ENCODE results near the gene FGD1. TPM values are rescaled to one million over a fixed set of nuclear protein-coding genes. Genes with fewer than 3 reads are reported as not detected.

Gene FGD1
- total and polyA plus RNA-seq, 2 of the 8 experiments (the other 6 are each of a cell fraction or from before 2014, with no cell fraction given) = 6.8 to 34.9 TPM

GRCh38 chrX:54494166-54494988 is 1.7 kb downstream of the FGD1 start:
- Histone ChIP-seq H3K56ac (replicated peaks; ENCODE audit: insufficient read length, low read depth, low read length) (no peak overlapping the region), H3K9me3 (ENCODE audit: insufficient read depth in 2 of 2, low read depth in 1 of 2, low read length in 1 of 2) (no peaks in the 10 kb centered on the region), H3K23ac (ENCODE audit: insufficient read length) (no peak overlapping the region), H3K18ac (ENCODE audit: extremely low read depth, low read length) (no peak overlapping the region; the same call in none of the 2 replicates), H3K27me3 (replicated peaks in 1 of 4; ENCODE audit: control insufficient read depth in 3 of 4, extremely low read depth in 1 of 4, insufficient read depth in 3 of 4, low read length in 3 of 4) (no peaks in the 10 kb centered on the region), H2BK120ac (replicated peaks; ENCODE audit: low read depth, low read length) (no peak overlapping the region), H3K79me2 (ENCODE audit: control insufficient read depth in 1 of 2, insufficient read depth in 2 of 2, low read length in 2 of 2) (peaks cover 2 to 55% of the 10 kb centered on the region in 2 experiments; a peak in 2 of 4 replicates), H2BK12ac (ENCODE audit: low read depth, low read length) (peak overlapping the region; percentile 50; the same call in 1 of the 2 replicates), H2AK5ac (ENCODE audit: low read depth, low read length) (no peak overlapping the region), H3K27ac (ENCODE audit: low read depth, low read length) (no peak overlapping the region), H3K4me2 (ENCODE audit: insufficient read depth in 1 of 2, low read depth in 2 of 2, low read length in 2 of 2) (peak overlapping the region; percentile 70 to 97), H4K8ac (ENCODE audit: extremely low read depth, insufficient read depth, low read length) (no peak overlapping the region), H3K79me1 (ENCODE audit: low read depth, low read length) (no peaks in the 10 kb centered on the region; the same call in 1 of the 2 replicates), H2BK5ac (ENCODE audit: low read depth, low read length) (no peak overlapping the region), H4K20me1 (replicated peaks in 1 of 2; ENCODE audit: control insufficient read depth in 1 of 2, insufficient read depth in 2 of 2, low read length in 2 of 2) (peaks cover 0 to 2% of the 10 kb centered on the region in 2 experiments), H3K36me3 (ENCODE audit: control insufficient read depth in 2 of 4, insufficient read depth in 4 of 4, low read length in 3 of 4) (no peaks in the 10 kb centered on the region), H2BK20ac (ENCODE audit: low read length) (no peak overlapping the region), H3K9ac (replicated peaks in 1 of 4; ENCODE audit: extremely low read depth in 1 of 4, low read depth in 3 of 4, low read length in 3 of 4) (peak overlapping the region; percentile 41 to 62 (median 44); a peak in 4 of 7 replicates), H2AFZ (ENCODE audit: low read length) (no peak overlapping the region), H2BK15ac (ENCODE audit: low read length) (0 out of 2 replicates have a peak overlapping the region, but pooled peaks have one; percentile 29), H3K14ac (ENCODE audit: insufficient read length) (no peak overlapping the region), H3K4me1 (replicated peaks in 1 of 4; ENCODE audit: control insufficient read depth in 3 of 4, insufficient read depth in 4 of 4, low read length in 3 of 4) (peaks cover 0 to 9% (median 7%) of the 10 kb centered on the region in 4 experiments; a peak in 3 of 7 replicates), H3K4me3 (ENCODE audit: extremely low read depth in 1 of 4, insufficient read depth in 2 of 4, low read depth in 3 of 4, low read length in 4 of 4) (peak overlapping the region; percentile 62 to 87 (median 72)), H3K23me2 (ENCODE audit: low read depth, low read length) (no peaks in the 10 kb centered on the region; the same call in 1 of the 2 replicates), H4K91ac (replicated peaks; ENCODE audit: insufficient read length, low read length) (peak overlapping the region; percentile 25), H4K5ac (ENCODE audit: insufficient read length, low read depth, low read length) (no peak overlapping the region), H3K4ac (replicated peaks; ENCODE audit: insufficient read length, low read depth, low read length) (no peak overlapping the region)
- ChIA-PET POLR2A (ENCODE audit: partially characterized antibody) (interaction anchor here (0.9 to 1.5 kb wide), 5 partner anchors 11 to 41 kb away, joined by 3 to 5 read pairs (median 3); partner anchors contain the start of gene GNL3L), CTCF (ENCODE audit: partially characterized antibody) (no interaction called here)
- DNase-seq (ENCODE audit: low read depth in 1 of 2, low spot score in 2 of 2) (no peak), FAIRE-seq (no peak)
- WGBS, 2 experiments (ENCODE audit: extremely low coverage in 1 of 2, insufficient coverage in 1 of 2, insufficient read length in 1 of 2, insufficient replicate concordance in 2 of 2, low coverage in 1 of 2, low lambda C conversion rate in 2 of 2, missing lambda C conversion rate in 1 of 2) = 73% methylated on average over 4 of the region's 10 CpGs; no CpG with 5 or more reads in 1 of the 2 experiments
- TF ChIP-seq KDM5A (IDR thresholded peaks at IDR 0.05; ENCODE audit: low read length) (no peak), HDAC2 (IDR thresholded peaks at IDR 0.05; ENCODE audit: borderline replicate concordance in 1 of 2, low read depth in 2 of 2, low read length in 2 of 2) (no peak), SAP30 (IDR thresholded peaks at IDR 0.05; ENCODE audit: insufficient read depth, insufficient replicate concordance, low read length) (no peak)
